Heart left ventricle (tissue), 16 donors: Measurements from ENCODE around the gene PIN4. TPM values are rescaled to one million over a fixed set of nuclear protein-coding genes. Genes with fewer than 3 reads are reported as not detected.
A peak's percentile ranks its signal among the peaks of the same experiment; 100 is the strongest.

Source experiments
- ATAC-seq, 4 donors: fragments of 200-7000 bp; cut with Tn5 transposase; one replicate each; pipeline ENCODE4 v1.9.1; 2020 to 2022; ENCODE audit warnings: moderate library complexity in 4 of 4, mild to moderate bottlenecking in 3 of 4, moderate number of reproducible peaks in 1 of 4
- DNase-seq, 5 donors: peaks; one replicate each; pipeline ENCODE4 v3.0.0-alpha.2; 2020
- H3K27ac ChIP-seq, 12 donors: fragments of 200-600 bp; sonication (generic) in 4 of 12; one replicate each; pipeline versions ENCODE4 v1.5.0 to v1.8.0; 2016 to 2022; ENCODE audit warnings: mild to moderate bottlenecking in 2 of 12
- H3K27me3 ChIP-seq, 9 donors: fragments of 200-600 bp; sonication (generic) in 2 of 9; one replicate each; pipeline versions ENCODE4 v1.5.1 to v1.8.0; 2016 to 2022; ENCODE audit warnings: mild to moderate bottlenecking in 3 of 9
- H3K36me3 ChIP-seq, 9 donors: fragments of 200-600 bp; sonication (generic) in 2 of 9; one replicate each; pipeline versions ENCODE4 v1.5.0 to v1.8.0; 2018 to 2022; ENCODE audit warnings: mild to moderate bottlenecking in 2 of 9
- H3K4me1 ChIP-seq, 12 donors: fragments of 200-600 bp; sonication (generic) in 4 of 12; one replicate each; pipeline versions ENCODE4 v1.5.0 to v1.8.0; 2016 to 2022; ENCODE audit warnings: mild to moderate bottlenecking in 3 of 12
- H3K4me3 ChIP-seq, 12 donors: fragments of 200-600 bp; sonication (generic) in 4 of 12; one replicate each; pipeline versions ENCODE4 v1.5.0 to v1.8.0; 2017 to 2022; ENCODE audit warnings: mild to moderate bottlenecking in 9 of 12, moderate library complexity in 4 of 12
- H3K9me3 ChIP-seq, 12 donors: fragments of 200-600 bp; sonication (generic) in 4 of 12; one replicate each; pipeline versions ENCODE4 v1.5.0 to v1.8.0; 2016 to 2022; ENCODE audit warnings: mild to moderate bottlenecking in 1 of 12
- CTCF ChIP-seq, 12 donors: fragments of 200-600 bp; sonication (generic) in 4 of 12; IDR thresholded peaks; one replicate each; pipeline versions ENCODE4 v1.5.0 to v1.8.0; 2018 to 2022; ENCODE audit warnings: antibody characterized with exemption in 12 of 12, mild to moderate bottlenecking in 5 of 12
- POLR2A ChIP-seq, 2 donors: fragments of 450-650 bp; IDR thresholded peaks; one replicate each; pipeline ENCODE4 v1.6.1; 2017; ENCODE audit warnings: antibody characterized with exemption in 2 of 2, mild to moderate bottlenecking in 2 of 2, moderate library complexity in 2 of 2
- WGBS, 4 donors: extraction: QIAGEN DNeasy Blood & Tissue Kit in 2 of 4; methylation state at CpG; one replicate each; pipeline versions ENCODE4 v1.1.5 to v1.1.7; 2013 to 2018; 5-methylcytosine and 5-hydroxymethylcytosine counted together
- intact Hi-C, 10 donors: fragments of 100-400 bp; cut with DNase I; formaldehyde crosslinking; loops; one replicate each; pipeline versions ENCODE4 v1.11.1 to v1.14.2; 2022
- polyA plus RNA-seq, 2 donors: library from polyadenylated mRNA; stranded (reverse); fragments of 200-250 nt; gene quantifications; one replicate each; pipeline ENCODE4 v1.2.3, GENCODE V29; 2013
- total RNA-seq, 9 donors: library from RNA; depleted of rRNA in 2 of 9; stranded (reverse); fragments of >200 nt in 2 of 9; fragmentation: NEBNext Ultra II Directional in 3 of 9; extraction: Animal tissue kit (Norgen Biotek cat#: 25700) in 3 of 9; gene quantifications; one replicate each; pipeline versions ENCODE4 v1.1.0 to v1.2.4, GENCODE V29; 2016 to 2023
- donor health status: ischemic (EF 13 %, LVEDD 7.1; RV severe dilation, severe dysfunction).
- donor health status: healthy with polysubstance abuse.
- donor health status: DM: no; HTN: yes; CAD: no.
- donor health status: DM: no; HTN: no; CAD: no.
- donor health status: ischemic (EF 25% LVEDD 6.9; RV normal size, moderate dysfunction).
- donor health status: ischemic (EF 25% LVEDD 5.7; RV mildly dilated, moderate dysfunction).
- donor health status: healthy.
- donor health status: DM: yes; HTN: yes; CAD: no.
- donor health status: ischemic (EF 35%, LVEDD 5.7; RV mildly dilated, moderate dysfunction).
- donor health status: nonischemic (EF 11% LVEDD 7.7; RV severe dilation, severe dysfunction).
- donor health status: DM: yes; HTN: yes; CAD: no.
- donor health status: PGD.
- donor health status: ischemic (EF 29% LVEDD 5.4; RV normal size, mild dysfunction).
- donor health status: nonischemic (EF 23%, LVEDD 6.1; RV moderate dilation, normal function).

Gene PIN4
- total and polyA plus RNA-seq, 11 donors, result 8.4 to 41.5 (median 10.9) TPM

DNA sequence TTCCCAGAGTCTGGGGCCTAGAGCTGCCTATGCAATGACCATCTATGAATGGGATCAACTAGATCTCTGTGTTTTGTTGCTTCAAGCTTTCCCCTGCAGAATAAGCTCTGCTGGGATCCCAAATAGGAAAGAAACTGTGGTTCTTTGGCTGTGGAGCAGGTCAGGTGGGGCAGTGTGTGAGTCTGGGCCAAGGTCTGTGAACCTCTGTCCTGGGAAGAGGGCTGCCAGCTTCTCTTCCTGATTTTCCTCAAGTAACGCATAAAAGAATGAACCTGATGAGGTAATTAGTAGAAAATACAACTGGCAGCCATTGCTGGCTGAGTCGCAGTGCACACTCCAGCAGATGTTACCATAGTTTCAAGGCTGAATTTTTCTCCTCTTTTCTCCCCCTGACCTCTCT lies 4.6 kb upstream of the PIN4 start:
- 54 to 73% (median 63%) methylated on average over 2 of the region's 2 CpGs for WGBS, 4 donors
- no peaks in the 10 kb centered on the region for H3K36me3 ChIP-seq
- no peak for TF ChIP-seq POLR2A (IDR thresholded peaks at IDR 0.05)
- TF ChIP-seq CTCF (IDR thresholded peaks at IDR 0.05), result no peak

GRCh38 chrX:72180539-72180938 lies 1.0 kb upstream of the PIN4 start:
- H3K9me3 ChIP-seq, result no peaks in the 10 kb centered on the region
- H3K4me1 ChIP-seq, result peaks cover 0 to 24% (median 10%) of the 10 kb centered on the region in 12 donors
- H3K27ac ChIP-seq, result peak overlapping the region in 10 of 12 donors; percentile 73 to 88 (median 84)
- ATAC-seq (no peak), DNase-seq (no peak)
- TF ChIP-seq CTCF (IDR thresholded peaks at IDR 0.05) (no peak), POLR2A (IDR thresholded peaks at IDR 0.05) (no peak)
- H3K36me3 ChIP-seq, result no peaks in the 10 kb centered on the region
- peak overlapping the region in 9 of 12 donors; percentile 68 to 89 (median 77) for H3K4me3 ChIP-seq
- peaks cover 0 to 7% (median 0%) of the 10 kb centered on the region in 9 donors for H3K27me3 ChIP-seq
- intact Hi-C loops, result loop anchor here in 1 of 10 donors (2.0 kb wide), 1 partner anchor 48 kb away; no protein-coding TSS in a partner anchor
- WGBS, 4 donors, result 19 to 81% (median 36%) methylated on average over 1 of the region's 1 CpG

More for the DNA sequence above, 4.6 kb upstream of the PIN4 start:
- Histone ChIP-seq H3K4me3 (no peak overlapping the region), H3K27ac (no peak overlapping the region), H3K9me3 (no peaks in the 10 kb centered on the region), H3K27me3 (peaks cover 0 to 12% (median 0%) of the 10 kb centered on the region in 9 donors), H3K4me1 (peaks cover 0 to 7% (median 0%) of the 10 kb centered on the region in 12 donors)
- intact Hi-C loops, result no loop called here
- DNase-seq (no peak), ATAC-seq (no peak)

DNA sequence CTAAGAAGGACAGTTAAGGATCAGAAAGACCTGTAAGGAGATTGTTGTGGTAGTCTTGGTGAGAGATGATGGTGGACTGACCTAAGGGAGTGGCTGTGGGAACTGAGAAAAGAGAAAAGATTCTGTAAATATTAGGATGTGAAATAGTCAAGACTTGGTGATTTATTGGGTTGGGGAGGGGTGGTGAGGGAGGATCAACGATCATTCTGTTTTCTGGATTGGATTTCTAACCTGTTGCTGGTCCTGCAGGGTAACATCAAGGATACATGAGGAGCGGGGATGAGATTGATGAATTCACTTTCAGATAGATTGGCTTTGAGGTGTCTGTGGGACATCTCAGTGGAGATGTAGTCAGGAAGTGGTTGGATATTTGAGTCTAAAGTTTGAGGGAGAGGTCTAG lies 1.4 kb downstream of the PIN4 start:
- DNase-seq (no peak), ATAC-seq (no peak)
- H3K27ac ChIP-seq, result no peak overlapping the region
- intact Hi-C loops, result no loop called here
- 70 to 95% (median 87%) methylated on average over 2 of the region's 2 CpGs for WGBS, 4 donors
- H3K27me3 ChIP-seq, result peaks cover 0 to 7% (median 0%) of the 10 kb centered on the region in 9 donors
- peaks cover 0 to 24% (median 10%) of the 10 kb centered on the region in 12 donors for H3K4me1 ChIP-seq
- TF ChIP-seq CTCF (IDR thresholded peaks at IDR 0.05) (no peak), POLR2A (IDR thresholded peaks at IDR 0.05) (no peak)
- H3K4me3 ChIP-seq, result peak overlapping the region in 6 of 12 donors; percentile 74 to 89 (median 83)
- H3K36me3 ChIP-seq, result peaks cover 0 to 18% (median 12%) of the 10 kb centered on the region in 9 donors
- no peaks in the 10 kb centered on the region for H3K9me3 ChIP-seq

DNA sequence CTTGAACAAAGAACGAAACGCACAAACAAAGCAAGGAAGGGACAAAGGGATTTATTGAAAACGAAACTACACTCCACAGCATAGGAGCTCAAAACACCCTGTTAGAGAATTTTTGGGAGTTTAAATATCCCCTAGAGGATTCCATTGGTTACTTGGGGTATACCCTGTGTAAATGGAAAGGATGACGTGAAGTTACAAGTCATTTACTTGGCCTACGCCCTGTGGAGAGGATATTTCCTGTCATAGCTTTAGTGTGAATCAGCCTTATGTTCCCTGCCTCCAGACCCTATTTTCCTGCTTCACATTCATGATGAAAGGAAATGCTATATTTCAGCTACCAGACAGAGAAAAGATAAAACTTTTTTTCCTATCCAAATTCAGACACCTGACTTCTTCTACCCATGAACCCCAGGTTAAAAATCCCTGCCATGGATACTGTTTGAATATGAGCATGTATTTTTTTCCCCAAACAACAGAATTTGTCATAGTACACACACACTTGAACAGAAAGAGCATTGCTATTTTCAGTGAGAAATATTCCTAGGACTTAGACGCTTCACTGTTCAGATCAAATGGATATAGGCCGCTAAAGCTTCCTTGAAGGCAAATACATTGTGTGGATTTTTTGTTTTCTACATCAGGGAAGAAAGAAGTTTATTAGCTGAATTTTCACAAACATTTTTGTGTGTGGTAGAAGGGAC lies 20.4 kb downstream of the PIN4 start:
- TF ChIP-seq POLR2A (IDR thresholded peaks at IDR 0.05) (no peak), CTCF (IDR thresholded peaks at IDR 0.05) (no peak)
- peaks cover 0 to 56% (median 27%) of the 10 kb centered on the region in 9 donors for H3K36me3 ChIP-seq
- intact Hi-C loops, result no loop called here

More for the DNA sequence above, 20.4 kb downstream of the PIN4 start:
- Histone ChIP-seq H3K9me3 (no peaks in the 10 kb centered on the region), H3K27me3 (no peaks in the 10 kb centered on the region), H3K4me3 (no peak overlapping the region), H3K4me1 (no peaks in the 10 kb centered on the region), H3K27ac (no peak overlapping the region)
- WGBS, 4 donors, result 71 to 78% (median 74%) methylated on average over 7 of the region's 7 CpGs
- ATAC-seq, result no peak
- DNase-seq, result no peak
